Measurements from ENCODE around the gene SHANK3.

The SHANK3 gene

GRCh38 chr22:50694766-50695420 lies 22.3 kb downstream of the SHANK3 start:
- H3K27ac ChIP-seq, result no peak overlapping the region
- TF ChIP-seq CTCF (conservative IDR thresholded peaks at IDR 0.05) (no peak), ZFX (IDR thresholded peaks at IDR 0.05) (no peak)

- TF ChIP-seq ZFX (IDR thresholded peaks at IDR 0.05) (no peak), CTCF (conservative IDR thresholded peaks at IDR 0.05) (no peak)
- no peak overlapping the region for H3K27ac ChIP-seq
These were observed 23.0 kb downstream of the SHANK3 start for GRCh38 chr22:50695421-50696250.

GRCh38 chr22:50696251-50696798 lies 23.7 kb downstream of the SHANK3 start:
- TF ChIP-seq ZFX (IDR thresholded peaks at IDR 0.05) (no peak), CTCF (conservative IDR thresholded peaks at IDR 0.05) (no peak)
- no peak overlapping the region for H3K27ac ChIP-seq

GRCh38 chr22:50696799-50697561 lies 24.4 kb downstream of the SHANK3 start:
- TF ChIP-seq CTCF (conservative IDR thresholded peaks at IDR 0.05), result no peak
- no peak overlapping the region for H3K27ac ChIP-seq

GRCh38 chr22:50697667-50698506 lies 25.3 kb downstream of the SHANK3 start:
- no peak for TF ChIP-seq ZFX (IDR thresholded peaks at IDR 0.05)
- TF ChIP-seq CTCF (conservative IDR thresholded peaks at IDR 0.05), result no peak
- no peak overlapping the region for H3K27ac ChIP-seq

- H3K27ac ChIP-seq, result no peak overlapping the region
- TF ChIP-seq CTCF (conservative IDR thresholded peaks at IDR 0.05) (no peak), ZFX (IDR thresholded peaks at IDR 0.05) (no peak)
These were observed 25.9 kb downstream of the SHANK3 start for GRCh38 chr22:50698546-50698945.
